ENCODE data around the gene FARSA.
"Not testable (repeated sequence)": the region's sequence is repeated elsewhere in the genome, so short reads cannot be mapped to it uniquely, and the experiment has no call there.

FARSA gene

DNA sequence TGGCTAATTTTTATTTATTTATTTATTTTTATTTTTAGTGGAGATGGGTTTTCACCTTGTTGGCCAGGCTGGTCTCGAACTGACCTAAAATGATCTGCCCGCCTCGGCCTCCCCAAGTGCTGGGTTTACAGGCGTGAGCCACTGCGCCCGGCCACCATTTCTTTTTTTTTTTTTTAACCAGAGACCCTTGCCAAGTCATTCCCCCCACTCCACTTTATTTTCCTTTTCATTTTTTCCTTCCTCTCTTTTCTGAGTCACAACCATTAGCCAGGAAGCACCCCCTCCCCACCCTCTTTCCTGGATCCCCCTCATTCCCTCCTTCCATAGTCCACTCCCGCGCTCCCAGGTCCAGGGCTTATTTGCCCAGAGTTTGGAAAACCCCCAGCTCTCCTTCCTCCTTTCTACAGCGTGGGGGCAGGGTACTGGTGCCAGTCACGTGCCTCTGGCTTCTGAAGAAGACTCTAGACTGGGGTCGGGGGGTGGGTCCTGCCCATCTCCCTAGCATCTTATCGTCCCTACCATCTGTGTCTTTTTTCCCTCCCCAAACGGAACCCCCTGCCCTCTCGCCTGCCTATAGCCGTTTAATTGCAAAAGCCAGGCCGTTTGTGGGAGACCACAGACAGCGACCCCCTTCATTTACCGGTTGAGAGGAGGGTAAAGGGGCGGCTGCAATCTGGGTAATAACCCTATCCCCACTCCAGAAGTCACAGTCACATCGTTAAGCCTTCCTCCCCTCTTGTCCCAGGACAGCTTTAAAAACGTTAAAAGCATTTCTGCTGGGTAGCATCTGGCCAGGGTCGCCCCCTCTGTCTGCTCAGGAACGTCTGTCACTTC is 3.8 kb upstream of the FARSA start:
- peak overlapping the region; percentile 50; the same call in 1 of the 2 replicates for H3K4me3 ChIP-seq (ENCODE audit: low read length)
- no peak for TF ChIP-seq ZNF274 (IDR thresholded peaks at IDR 0.05; ENCODE audit: low read depth, low read length)

DNA sequence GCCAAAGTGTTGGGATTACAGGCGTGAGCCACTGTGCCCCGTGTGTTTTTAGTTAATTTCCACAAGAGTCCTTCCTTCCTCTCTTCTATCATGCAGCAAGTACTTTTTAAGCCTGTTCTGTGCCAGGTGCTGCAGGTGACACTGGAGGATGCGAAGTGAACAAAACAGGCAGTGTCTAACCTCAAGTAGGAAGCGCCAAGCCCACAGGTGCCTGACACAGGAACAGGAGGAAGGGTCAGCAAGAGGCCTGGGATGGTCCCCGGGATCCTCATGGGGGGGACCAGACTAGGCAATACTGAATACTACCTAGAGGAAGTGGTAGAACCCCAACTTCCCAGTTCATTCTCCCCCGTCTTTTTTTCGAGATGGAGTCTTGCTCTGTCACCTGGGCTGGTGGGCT is 3.1 kb upstream of the FARSA start:
- no peak for TF ChIP-seq ZNF274 (IDR thresholded peaks at IDR 0.05; ENCODE audit: low read depth, low read length)
- no peak overlapping the region for H3K4me3 ChIP-seq (ENCODE audit: low read length)

DNA sequence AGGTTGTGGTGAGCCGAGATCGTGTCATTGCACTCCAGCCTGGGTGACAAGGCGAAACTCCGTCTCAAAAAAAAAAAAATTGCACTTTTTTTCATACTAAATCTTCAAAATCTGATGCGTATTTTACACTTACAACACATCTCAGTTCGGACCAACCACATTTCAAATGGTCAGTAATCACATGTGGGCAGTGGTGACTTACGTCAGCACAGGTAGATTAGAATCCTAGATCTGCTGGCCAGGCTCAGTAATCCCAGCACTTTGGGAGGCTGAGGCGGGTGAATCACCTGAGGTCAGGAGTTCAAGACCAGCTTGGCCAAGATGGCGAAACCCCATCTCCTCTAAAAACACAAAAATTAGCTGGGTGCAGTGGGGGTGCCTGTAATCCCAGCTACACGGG is 1.6 kb upstream of the FARSA start:
- TF ChIP-seq ZNF274 (IDR thresholded peaks at IDR 0.05; ENCODE audit: low read depth, low read length) = no peak
- no peak overlapping the region for H3K4me3 ChIP-seq (ENCODE audit: low read length)

DNA sequence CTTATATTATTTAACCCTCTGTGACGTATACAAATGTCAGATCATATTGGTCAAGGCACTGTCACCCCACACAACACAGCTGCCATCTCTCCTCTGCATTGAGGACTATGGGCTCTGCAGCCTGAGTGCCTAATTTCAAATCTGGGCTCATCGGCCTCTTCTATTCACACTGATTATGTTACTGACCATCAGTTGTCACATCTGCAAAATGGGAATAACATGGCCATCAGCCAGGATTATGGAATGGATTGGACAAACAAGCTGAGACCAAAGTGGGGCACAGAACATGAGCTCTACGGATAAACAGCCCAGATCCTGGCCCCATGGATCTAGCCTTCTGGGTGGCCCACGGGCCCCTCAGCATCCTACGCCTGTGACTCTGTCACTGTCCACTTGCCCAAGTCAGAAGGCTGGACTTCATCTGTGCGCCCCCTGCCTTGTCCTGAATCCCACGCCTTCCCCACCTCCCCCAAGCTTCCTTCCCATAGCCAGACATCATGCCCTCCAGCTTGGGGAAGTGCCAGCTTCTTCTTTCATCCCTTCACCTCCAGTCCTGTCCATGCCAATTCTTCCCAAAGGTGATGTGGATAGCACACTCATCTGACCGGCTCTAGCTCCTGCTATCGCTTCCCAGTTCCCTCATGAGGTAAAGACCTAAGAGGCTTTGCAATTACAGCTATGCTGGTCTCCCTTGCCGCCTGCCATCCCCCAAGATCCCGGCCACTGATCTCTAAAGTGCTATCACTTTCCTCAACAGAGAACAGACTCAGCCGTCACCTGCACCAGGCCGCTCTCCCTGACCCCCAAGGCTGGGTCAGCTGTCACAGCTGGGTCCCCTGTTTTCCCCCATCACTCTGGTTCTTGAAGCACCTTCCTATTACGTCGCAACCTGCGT is 872 bp downstream of the FARSA start:
- peak overlapping the region; percentile 85 for H3K4me3 ChIP-seq (ENCODE audit: low read length)

DNA sequence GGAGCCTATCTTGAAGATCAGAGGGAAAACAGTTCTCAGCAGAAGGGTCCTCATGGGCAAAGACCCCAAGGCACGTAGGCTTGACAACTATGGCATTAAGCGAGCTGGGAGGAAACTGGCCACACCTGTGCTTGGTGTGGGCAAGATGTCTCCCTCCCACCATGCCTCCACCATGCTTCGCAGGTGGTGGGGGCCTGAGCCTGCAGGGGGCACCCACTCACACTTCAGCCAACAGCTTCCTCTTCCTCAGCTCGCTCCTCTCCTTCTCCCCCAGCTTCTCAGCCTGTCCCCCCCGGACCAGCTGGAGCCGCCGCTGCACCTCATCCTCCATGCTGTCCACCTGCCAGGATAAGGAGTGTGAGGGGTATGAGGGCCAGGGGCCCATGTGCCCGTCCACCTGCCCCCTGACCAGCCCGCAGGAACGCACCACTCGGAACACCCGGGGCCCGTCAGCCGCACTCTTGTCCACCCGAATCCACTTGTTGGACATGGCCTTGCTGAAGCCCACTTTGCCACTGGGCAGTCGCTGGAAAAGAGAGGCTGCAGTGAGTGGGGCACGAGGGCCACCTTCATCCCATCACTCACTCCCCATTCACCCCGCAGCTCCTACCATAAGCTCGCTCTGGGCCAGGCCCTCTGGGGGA is 3.4 kb downstream of the FARSA start:
- no peak for TF ChIP-seq ZNF274 (IDR thresholded peaks at IDR 0.05; ENCODE audit: low read depth, low read length)
- no peak overlapping the region for H3K4me3 ChIP-seq (ENCODE audit: low read length)

More for the DNA sequence above, 872 bp downstream of the FARSA start:
- TF ChIP-seq ZNF274 (IDR thresholded peaks at IDR 0.05; ENCODE audit: low read depth, low read length) = no peak

DNA sequence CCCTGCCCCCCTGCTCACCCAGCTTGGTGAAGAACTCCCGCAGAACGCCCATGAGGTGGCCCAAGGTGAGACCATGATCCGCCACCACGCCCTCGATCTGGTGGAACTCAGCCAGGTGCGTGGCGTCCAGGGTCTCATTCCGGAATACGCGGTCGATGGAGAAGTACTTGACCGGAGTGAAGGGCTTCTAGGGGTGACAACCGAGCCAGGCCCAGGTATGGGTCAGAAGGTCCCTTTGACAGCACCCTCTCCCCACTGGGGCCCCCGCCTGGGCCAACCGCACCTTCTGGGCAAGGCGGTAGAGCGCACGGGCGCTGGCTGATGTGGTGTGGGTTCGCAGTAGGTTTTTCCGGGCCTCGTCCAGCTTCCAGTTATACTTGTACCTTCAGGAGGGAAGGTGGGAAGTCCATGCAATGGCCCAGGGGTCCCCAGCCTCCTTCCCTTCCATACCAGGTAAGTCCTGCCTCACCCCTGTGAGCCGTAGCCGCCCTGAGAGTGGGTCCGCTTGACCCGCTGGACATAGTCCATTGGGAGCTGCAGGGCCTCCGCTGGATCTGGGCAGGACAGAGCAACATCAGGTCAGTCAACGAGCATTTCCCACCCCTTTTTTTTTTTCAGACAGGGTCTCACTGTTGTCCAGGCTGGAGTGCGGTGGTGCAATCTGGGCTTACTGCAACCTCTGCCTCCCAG is 8.7 kb downstream of the FARSA start:
- no peak for TF ChIP-seq ZNF274 (IDR thresholded peaks at IDR 0.05; ENCODE audit: low read depth, low read length)
- no peak overlapping the region for H3K4me3 ChIP-seq (ENCODE audit: low read length)

DNA sequence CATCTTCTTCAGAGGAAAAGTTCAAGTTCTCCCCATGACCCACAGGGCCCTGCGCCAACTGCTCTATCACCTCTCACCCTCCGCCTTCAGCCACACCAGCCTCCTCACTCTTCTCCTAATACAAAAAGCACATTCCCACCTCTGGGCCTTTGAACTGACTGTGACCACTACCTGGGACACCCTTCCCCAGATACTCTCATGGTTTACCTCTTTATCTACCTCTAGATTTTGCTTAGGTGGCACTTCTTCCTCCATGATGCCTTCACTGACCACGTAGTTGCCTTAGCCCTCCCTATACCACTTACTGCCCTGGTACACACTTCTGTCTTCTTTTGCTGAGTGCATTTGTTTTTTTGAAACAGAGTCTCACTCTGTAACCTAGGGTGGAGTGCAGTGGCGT is 10.6 kb downstream of the FARSA start:
- TF ChIP-seq ZNF274 (IDR thresholded peaks at IDR 0.05; ENCODE audit: low read depth, low read length) = no peak
- H3K4me3 ChIP-seq (ENCODE audit: low read length) = no peak overlapping the region

DNA sequence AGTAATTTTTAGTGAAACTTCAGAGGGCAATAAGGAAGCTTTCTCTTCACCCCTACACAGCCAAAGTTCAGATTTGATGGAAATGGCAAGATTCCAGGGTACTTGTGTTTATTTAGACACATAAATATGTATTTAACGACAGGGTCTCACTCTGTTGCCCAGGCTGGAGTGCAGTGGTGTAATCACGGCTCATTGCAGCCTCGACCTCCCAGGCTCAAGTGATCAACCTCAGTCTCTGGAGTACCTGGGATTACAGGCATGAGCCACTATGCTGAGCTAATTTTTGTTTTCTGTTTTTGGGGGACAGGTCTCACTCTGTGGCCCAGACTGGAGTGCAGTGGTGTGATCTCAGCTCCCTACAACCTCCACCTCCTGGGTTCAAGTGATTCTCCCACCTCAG is 12.5 kb downstream of the FARSA start:
- TF ChIP-seq ZNF274 (IDR thresholded peaks at IDR 0.05; ENCODE audit: low read depth, low read length) = no peak

DNA sequence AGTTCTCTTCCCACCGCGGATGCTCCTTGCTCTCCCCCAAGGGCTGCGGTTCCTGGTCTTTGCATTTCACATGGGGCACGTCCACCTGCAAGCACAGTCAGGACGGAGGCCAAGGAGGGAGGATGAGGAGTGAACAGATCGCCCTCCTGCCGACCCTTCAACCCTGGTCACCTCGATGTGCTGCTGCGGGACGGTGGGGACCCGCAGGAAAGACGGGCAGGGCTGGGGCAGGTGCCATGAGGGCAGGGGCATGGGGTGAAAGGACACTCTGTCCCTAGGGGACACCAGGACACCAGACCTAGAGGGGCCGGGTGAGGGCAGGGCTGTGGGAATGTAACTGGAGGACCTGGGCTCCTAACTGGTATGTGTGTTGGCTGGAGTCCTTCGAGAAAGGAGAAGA is 15.3 kb downstream of the FARSA start:
- TF ChIP-seq ZNF274 (IDR thresholded peaks at IDR 0.05; ENCODE audit: low read depth, low read length) = no peak
- no peak overlapping the region for H3K4me3 ChIP-seq (ENCODE audit: low read length)

More for the DNA sequence above, 12.5 kb downstream of the FARSA start:
- H3K4me3 ChIP-seq (ENCODE audit: low read length) = no peak overlapping the region

DNA sequence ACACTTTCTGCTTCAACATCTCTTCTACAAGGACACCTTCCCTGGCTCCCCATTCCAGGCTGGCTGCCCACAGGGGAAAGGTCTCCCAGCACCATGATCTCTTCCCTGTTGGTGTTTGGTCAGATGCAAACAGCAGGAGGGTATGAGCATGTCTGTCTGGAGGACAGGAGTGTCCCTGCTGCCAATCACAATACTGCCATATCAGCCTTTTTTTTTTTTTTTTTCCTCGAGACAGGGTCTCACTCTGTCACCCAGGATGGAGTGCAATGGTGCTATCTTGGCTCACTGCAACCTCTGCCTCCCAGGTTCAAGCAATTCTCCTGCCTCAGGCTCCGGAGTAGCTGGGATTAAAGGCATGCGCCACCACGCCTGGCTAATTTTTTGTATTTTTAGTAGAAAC is 17.7 kb downstream of the FARSA start:
- not testable (repeated sequence) for H3K4me3 ChIP-seq (ENCODE audit: low read length)

DNA sequence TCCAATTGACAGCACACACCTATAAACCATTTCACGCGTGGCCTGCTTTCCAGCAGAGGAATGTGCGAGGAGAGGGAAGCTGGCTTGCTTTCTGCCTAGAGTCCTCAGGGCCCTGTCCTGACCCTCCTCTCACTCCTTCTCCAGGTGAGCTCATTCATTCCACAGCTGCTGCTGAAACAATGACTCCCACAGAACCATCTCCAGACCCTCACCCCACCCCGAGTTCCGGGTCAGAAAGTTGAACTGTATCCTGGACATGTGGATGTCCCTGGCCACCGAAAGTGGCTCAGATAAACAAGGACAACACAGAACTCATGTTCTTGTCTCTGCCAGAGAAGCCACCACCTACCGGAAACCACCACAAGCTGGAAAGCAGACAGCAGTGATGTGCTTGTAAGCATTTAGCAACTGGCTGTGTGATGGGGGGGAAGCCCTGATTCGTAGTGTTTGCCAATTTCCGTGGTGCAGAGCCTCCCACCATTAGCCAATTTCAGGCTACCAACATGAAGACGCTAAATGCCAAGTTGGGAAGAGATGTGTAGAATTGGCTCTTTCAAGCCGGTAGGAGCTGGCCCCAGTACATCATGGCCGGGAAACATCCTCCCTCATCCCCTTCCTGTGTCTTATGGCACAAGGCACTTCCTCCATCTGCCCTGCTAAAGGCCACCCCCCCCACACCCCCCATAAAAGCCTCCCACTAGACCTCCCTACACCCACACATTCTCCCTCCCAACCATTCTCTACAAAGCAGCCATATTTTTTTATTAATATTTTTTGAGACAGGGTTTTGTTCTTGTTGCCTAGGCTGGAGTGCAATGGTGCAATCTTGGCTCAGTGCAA is 19.4 kb downstream of the FARSA start:
- no peak overlapping the region; the same call in 1 of the 2 replicates for H3K4me3 ChIP-seq (ENCODE audit: low read length)
- TF ChIP-seq ZNF274 (IDR thresholded peaks at IDR 0.05; ENCODE audit: low read depth, low read length) = no peak

DNA sequence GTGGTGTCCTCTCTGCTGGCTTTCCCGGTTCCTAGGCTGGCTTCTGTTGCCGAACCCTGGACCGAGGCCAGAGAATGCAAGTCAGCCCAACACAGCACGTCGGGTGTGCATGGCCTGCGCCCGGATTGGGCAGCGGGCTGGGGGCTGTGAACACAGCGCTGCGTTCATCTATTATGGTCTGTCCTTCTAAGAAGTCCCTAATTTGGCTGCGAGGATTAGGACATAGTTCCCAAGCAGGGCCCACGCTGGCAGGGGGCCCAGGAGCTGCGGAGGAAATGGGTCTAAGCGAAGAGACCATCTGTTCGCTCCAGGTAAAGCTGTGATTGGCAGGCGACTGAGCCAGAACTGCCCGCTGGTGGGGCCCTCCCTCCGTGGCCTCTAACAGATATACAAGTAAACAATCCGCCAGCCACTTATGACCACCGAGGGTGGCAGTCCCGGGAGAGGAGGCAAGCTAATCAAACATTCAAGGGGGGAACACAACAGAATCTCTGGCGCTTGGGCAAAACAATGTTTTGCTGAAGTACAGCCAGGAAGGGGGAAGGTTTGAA is 20.4 kb downstream of the FARSA start:
- no peak overlapping the region for H3K4me3 ChIP-seq (ENCODE audit: low read length)
- TF ChIP-seq ZNF274 (IDR thresholded peaks at IDR 0.05; ENCODE audit: low read depth, low read length) = no peak

DNA sequence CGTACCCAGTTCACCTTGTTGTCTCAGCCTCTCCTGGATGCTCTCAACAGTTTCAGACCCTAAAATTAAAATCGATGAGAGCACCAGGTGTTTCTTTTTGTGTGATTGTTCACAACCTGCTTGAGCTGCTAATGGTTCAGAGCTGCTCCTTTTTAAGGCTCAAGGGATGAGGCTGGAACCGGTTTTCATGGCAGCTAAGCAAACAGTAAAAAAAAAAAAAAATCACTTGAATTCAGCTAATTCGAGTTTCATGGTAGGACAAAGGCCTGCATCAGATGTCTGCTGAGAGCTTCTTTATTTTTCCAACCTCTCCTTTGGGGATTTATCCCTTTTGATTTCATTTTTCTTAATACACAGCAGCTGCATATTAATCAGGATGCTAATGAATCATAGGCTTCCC is 20.9 kb downstream of the FARSA start:
- TF ChIP-seq ZNF274 (IDR thresholded peaks at IDR 0.05; ENCODE audit: low read depth, low read length) = no peak

More for the DNA sequence above, 20.9 kb downstream of the FARSA start:
- no peak overlapping the region for H3K4me3 ChIP-seq (ENCODE audit: low read length)

Data from GM08714 (cell line).